Activated naive CD4-positive, alpha-beta T cell (primary cell): ENCODE measurements around the gene TMEM108.

Source experiments
- DNase-seq, 4 experiments: peaks; one replicate each; lab custom pipeline; 2025; lab: John Stamatoyannopoulos, UW

TMEM108 gene

GRCh38 chr3:133162670-133163305, 124.6 kb downstream of the TMEM108 start:
- DNase-seq = no peak

- no peak for DNase-seq
Observed at GRCh38 chr3:133167340-133168024, 129.3 kb downstream of the TMEM108 start.

GRCh38 chr3:133168025-133168401, 129.8 kb downstream of the TMEM108 start:
- DNase-seq = no peak

- no peak for DNase-seq
Observed at GRCh38 chr3:133169331-133170068, 131.3 kb downstream of the TMEM108 start.

- no peak for DNase-seq
Observed at GRCh38 chr3:133171831-133172230, 133.6 kb downstream of the TMEM108 start.

- no peak for DNase-seq
Observed at GRCh38 chr3:133181392-133182150, 143.4 kb downstream of the TMEM108 start.

GRCh38 chr3:133187870-133188379, 149.7 kb downstream of the TMEM108 start:
- DNase-seq = no peak

GRCh38 chr3:133188996-133189395, 150.8 kb downstream of the TMEM108 start:
- DNase-seq = no peak

GRCh38 chr3:133189893-133190292, 151.7 kb downstream of the TMEM108 start:
- DNase-seq = no peak

- DNase-seq = no peak
Observed at GRCh38 chr3:133191818-133192217, 153.6 kb downstream of the TMEM108 start.

GRCh38 chr3:133192363-133192945, 154.3 kb downstream of the TMEM108 start:
- DNase-seq = no peak

GRCh38 chr3:133192967-133193366, 154.8 kb downstream of the TMEM108 start:
- DNase-seq = no peak

- DNase-seq = no peak
Observed at GRCh38 chr3:133196527-133196926, 158.3 kb downstream of the TMEM108 start.

GRCh38 chr3:133197619-133198018, 159.4 kb downstream of the TMEM108 start:
- no peak for DNase-seq

GRCh38 chr3:133206921-133207320, 168.7 kb downstream of the TMEM108 start:
- no peak for DNase-seq

GRCh38 chr3:133208184-133208583, 170.0 kb downstream of the TMEM108 start:
- DNase-seq = no peak

- no peak for DNase-seq
Observed at GRCh38 chr3:133209871-133210550, 171.8 kb downstream of the TMEM108 start.

GRCh38 chr3:133210656-133211055, 172.5 kb downstream of the TMEM108 start:
- DNase-seq = no peak

GRCh38 chr3:133211449-133211848, 173.3 kb downstream of the TMEM108 start:
- DNase-seq = no peak

- no peak for DNase-seq
Observed at GRCh38 chr3:133211856-133212255, 173.7 kb downstream of the TMEM108 start.

GRCh38 chr3:133213937-133214336, 175.7 kb downstream of the TMEM108 start:
- no peak for DNase-seq
